K562 (cell line): ENCODE measurements around the gene TMSB4X. TPM values are rescaled to one million over a fixed set of nuclear protein-coding genes. Genes with fewer than 3 reads are reported as not detected.

Experiments
- ARNT ChIP-seq, 2 experiments: fragments of 450-650 bp; IDR thresholded peaks; 2 replicates each; pipeline ENCODE4 v1.6.1; 2016; ENCODE audit warnings: mild to moderate bottlenecking in 1 of 2
- JUNB ChIP-seq: fragments of 450-650 bp; formaldehyde crosslinking; conservative IDR thresholded peaks from 2 replicates; pipeline ENCODE4 v1.4.0; 2020; ENCODE audit warnings: mild to moderate bottlenecking
- NFRKB ChIP-seq: fragments of 450-650 bp; IDR thresholded peaks from 2 replicates; pipeline ENCODE4 v1.6.1; 2016; ENCODE audit warnings: low read depth
- OTX1 ChIP-seq: fragments of 450-650 bp; formaldehyde crosslinking; IDR thresholded peaks from 2 replicates; pipeline ENCODE4 v1.4.0; 2022; ENCODE audit warnings: mild to moderate bottlenecking
- SIX5 ChIP-seq, 2 experiments: IDR thresholded peaks; 2 replicates each; pipeline ENCODE4 v1.6.1; 2011; ENCODE audit warnings: low read length in 2 of 2, borderline replicate concordance in 1 of 2, low read depth in 1 of 2, mild to moderate bottlenecking in 1 of 2, moderate library complexity in 1 of 2; ENCODE audit not compliant: insufficient read depth in 1 of 2
- ZBTB1 ChIP-seq: sonication (generic); formaldehyde crosslinking; IDR thresholded peaks from 2 replicates; pipeline ENCODE4 v1.8.1; 2023; ENCODE audit warnings: missing genetic modification reagents, low read depth, mild to moderate bottlenecking, borderline replicate concordance
- ZNF146 ChIP-seq: IDR thresholded peaks from one replicate; pipeline ENCODE4 v1.6.1; 2018; ENCODE audit warnings: missing compliant biosample characterization; ENCODE audit not compliant: unreplicated experiment
- ZNF354B ChIP-seq: fragments of 250-450 bp; sonication (Bioruptor Pico); IDR thresholded peaks from 2 replicates; pipeline ENCODE4 v1.4.0; 2020
- ZNF644 ChIP-seq: fragments of 200-800 bp; sonication (Bioruptor generic); IDR thresholded peaks from 2 replicates; pipeline ENCODE4 v1.6.1; 2016; ENCODE audit warnings: low read depth, missing genetic modification characterization, missing compliant biosample characterization
- ZZZ3 ChIP-seq: fragments of 450-650 bp; IDR thresholded peaks from 2 replicates; pipeline ENCODE4 v1.6.1; 2016; ENCODE audit warnings: antibody characterized with exemption, mild to moderate bottlenecking, moderate library complexity
- polyA plus RNA-seq, 8 experiments: library from polyadenylated mRNA; depleted of rRNA in 4 of 8; stranded (reverse) in 5 of 8; unstranded in 3 of 8; fragments of >200 nt; fragmentation: Nextera tagmentation in 2 of 8; fragmentation: Illumina TruSeq in 1 of 8; extraction: Ambion mirVana in 2 of 8; extraction: Trizol in 1 of 8; gene quantifications; 2 replicates each; pipeline versions ENCODE4 v1.2.1 to v1.2.3, GENCODE V29; 2011 to 2014; ENCODE audit warnings: inconsistent platforms in 1 of 8, missing spikeins in 1 of 8
- total RNA-seq, 7 experiments: library from RNA; depleted of rRNA in 6 of 7; stranded (reverse); fragments of >200 nt in 6 of 7; fragmentation: Illumina TruSeq in 2 of 7; extraction: Trizol in 2 of 7; gene quantifications; 2 replicates each; pipeline versions ENCODE4 v1.2.1 to v1.2.3, GENCODE V29; 2011 to 2021; ENCODE audit warnings: low replicate concordance in 1 of 7
- TF ChIP-seq, protein P1 (sequence below), 2 experiments: fragments of 450-650 bp in 1 of 2; sonication (generic) in 1 of 2; formaldehyde crosslinking in 1 of 2; IDR thresholded peaks; 2 replicates each; pipeline versions ENCODE4 v1.7.1 to v1.9.0; 2016 to 2022; ENCODE audit warnings: inconsistent platforms in 1 of 2, mild to moderate bottlenecking in 1 of 2, missing genetic modification reagents in 1 of 2
- TF ChIP-seq, protein P2 (sequence below): sonication (generic); formaldehyde crosslinking; IDR thresholded peaks from 2 replicates; pipeline ENCODE4 v1.8.0; 2022; ENCODE audit warnings: mild to moderate bottlenecking, missing genetic modification reagents
- TF ChIP-seq, protein P3 (sequence below): fragments of 450-650 bp; IDR thresholded peaks from one replicate; pipeline ENCODE4 v1.6.1; 2018; ENCODE audit warnings: mild to moderate bottlenecking, moderate library complexity; ENCODE audit not compliant: partially characterized antibody
- TF ChIP-seq, protein P4 (sequence below): fragments of 450-650 bp; IDR thresholded peaks from 2 replicates; pipeline ENCODE4 v1.7.1; 2018; ENCODE audit warnings: mild to moderate bottlenecking, low read depth; ENCODE audit not compliant: partially characterized antibody

TMSB4X gene
- total and polyA plus RNA-seq, 9 of the 15 experiments (the other 6 are each of a cell fraction or from before 2014, with no cell fraction given), result 1,035 to 2,035 (median 1,529) TPM

DNA sequence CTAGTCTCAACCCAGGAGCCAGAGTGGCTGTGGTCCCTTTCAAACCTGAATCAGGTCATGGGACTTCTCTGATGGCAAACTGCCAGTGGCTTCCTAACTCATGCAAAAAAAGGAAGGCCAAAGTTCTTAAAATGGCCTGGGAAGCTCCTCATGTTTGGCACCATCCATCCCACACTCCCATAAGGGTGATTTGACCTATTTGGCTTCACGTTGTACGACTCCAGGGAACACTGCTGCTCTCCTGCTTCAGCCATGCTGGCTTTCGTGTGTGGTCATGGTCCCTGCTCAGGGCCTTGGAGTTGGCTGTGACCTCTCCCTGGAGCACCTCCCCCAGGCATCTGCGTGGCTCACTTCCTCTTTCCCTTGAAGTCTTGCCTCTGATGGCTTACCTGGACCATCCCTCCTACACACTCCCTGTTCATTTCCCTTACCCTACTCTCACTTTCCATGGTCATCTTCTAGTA is 12.8 kb upstream of the TMSB4X start (continued):
- TF ChIP-seq, protein P1, sequence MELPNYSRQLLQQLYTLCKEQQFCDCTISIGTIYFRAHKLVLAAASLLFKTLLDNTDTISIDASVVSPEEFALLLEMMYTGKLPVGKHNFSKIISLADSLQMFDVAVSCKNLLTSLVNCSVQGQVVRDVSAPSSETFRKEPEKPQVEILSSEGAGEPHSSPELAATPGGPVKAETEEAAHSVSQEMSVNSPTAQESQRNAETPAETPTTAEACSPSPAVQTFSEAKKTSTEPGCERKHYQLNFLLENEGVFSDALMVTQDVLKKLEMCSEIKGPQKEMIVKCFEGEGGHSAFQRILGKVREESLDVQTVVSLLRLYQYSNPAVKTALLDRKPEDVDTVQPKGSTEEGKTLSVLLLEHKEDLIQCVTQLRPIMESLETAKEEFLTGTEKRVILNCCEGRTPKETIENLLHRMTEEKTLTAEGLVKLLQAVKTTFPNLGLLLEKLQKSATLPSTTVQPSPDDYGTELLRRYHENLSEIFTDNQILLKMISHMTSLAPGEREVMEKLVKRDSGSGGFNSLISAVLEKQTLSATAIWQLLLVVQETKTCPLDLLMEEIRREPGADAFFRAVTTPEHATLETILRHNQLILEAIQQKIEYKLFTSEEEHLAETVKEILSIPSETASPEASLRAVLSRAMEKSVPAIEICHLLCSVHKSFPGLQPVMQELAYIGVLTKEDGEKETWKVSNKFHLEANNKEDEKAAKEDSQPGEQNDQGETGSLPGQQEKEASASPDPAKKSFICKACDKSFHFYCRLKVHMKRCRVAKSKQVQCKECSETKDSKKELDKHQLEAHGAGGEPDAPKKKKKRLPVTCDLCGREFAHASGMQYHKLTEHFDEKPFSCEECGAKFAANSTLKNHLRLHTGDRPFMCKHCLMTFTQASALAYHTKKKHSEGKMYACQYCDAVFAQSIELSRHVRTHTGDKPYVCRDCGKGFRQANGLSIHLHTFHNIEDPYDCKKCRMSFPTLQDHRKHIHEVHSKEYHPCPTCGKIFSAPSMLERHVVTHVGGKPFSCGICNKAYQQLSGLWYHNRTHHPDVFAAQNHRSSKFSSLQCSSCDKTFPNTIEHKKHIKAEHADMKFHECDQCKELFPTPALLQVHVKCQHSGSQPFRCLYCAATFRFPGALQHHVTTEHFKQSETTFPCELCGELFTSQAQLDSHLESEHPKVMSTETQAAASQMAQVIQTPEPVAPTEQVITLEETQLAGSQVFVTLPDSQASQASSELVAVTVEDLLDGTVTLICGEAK (IDR thresholded peaks at IDR 0.05), result no peak
- TF ChIP-seq, protein P1 (CRISPR knock-in tag; IDR thresholded peaks at IDR 0.05), result no peak
- TF ChIP-seq, protein P2, sequence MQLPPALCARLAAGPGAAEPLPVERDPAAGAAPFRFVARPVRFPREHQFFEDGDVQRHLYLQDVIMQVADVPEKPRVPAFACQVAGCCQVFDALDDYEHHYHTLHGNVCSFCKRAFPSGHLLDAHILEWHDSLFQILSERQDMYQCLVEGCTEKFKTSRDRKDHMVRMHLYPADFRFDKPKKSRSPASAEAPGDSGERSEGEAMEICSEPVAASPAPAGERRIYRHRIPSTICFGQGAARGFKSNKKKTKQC, result no peak
- TF ChIP-seq ZNF644 (tag) (no peak), JUNB (no peak), NFRKB (no peak), ZZZ3 (no peak), OTX1 (CRISPR knock-in tag) (0 out of 2 replicates have a peak, but pooled peaks have one; percentile 74), ZNF354B (no peak), SIX5 (IDR thresholded peaks at IDR 0.05; ENCODE audit: borderline replicate concordance in 1 of 2, insufficient read depth in 1 of 2, low read depth in 1 of 2, low read length in 2 of 2) (no peak), ARNT (IDR thresholded peaks at IDR 0.05) (no peak), ZBTB1 (no peak), ZNF146 (CRISPR knock-in tag) (no peak)
- TF ChIP-seq, protein P3, sequence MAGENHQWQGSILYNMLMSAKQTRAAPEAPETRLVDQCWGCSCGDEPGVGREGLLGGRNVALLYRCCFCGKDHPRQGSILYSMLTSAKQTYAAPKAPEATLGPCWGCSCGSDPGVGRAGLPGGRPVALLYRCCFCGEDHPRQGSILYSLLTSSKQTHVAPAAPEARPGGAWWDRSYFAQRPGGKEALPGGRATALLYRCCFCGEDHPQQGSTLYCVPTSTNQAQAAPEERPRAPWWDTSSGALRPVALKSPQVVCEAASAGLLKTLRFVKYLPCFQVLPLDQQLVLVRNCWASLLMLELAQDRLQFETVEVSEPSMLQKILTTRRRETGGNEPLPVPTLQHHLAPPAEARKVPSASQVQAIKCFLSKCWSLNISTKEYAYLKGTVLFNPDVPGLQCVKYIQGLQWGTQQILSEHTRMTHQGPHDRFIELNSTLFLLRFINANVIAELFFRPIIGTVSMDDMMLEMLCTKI, result no peak
- TF ChIP-seq, protein P4, sequence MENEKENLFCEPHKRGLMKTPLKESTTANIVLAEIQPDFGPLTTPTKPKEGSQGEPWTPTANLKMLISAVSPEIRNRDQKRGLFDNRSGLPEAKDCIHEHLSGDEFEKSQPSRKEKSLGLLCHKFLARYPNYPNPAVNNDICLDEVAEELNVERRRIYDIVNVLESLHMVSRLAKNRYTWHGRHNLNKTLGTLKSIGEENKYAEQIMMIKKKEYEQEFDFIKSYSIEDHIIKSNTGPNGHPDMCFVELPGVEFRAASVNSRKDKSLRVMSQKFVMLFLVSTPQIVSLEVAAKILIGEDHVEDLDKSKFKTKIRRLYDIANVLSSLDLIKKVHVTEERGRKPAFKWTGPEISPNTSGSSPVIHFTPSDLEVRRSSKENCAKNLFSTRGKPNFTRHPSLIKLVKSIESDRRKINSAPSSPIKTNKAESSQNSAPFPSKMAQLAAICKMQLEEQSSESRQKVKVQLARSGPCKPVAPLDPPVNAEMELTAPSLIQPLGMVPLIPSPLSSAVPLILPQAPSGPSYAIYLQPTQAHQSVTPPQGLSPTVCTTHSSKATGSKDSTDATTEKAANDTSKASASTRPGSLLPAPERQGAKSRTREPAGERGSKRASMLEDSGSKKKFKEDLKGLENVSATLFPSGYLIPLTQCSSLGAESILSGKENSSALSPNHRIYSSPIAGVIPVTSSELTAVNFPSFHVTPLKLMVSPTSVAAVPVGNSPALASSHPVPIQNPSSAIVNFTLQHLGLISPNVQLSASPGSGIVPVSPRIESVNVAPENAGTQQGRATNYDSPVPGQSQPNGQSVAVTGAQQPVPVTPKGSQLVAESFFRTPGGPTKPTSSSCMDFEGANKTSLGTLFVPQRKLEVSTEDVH, result no peak
